ENCODE measurements around the gene RAB42.
"Not testable (repeated sequence)": the region's sequence is repeated elsewhere in the genome, so short reads cannot be mapped to it uniquely, and the experiment has no call there.

The RAB42 gene

DNA sequence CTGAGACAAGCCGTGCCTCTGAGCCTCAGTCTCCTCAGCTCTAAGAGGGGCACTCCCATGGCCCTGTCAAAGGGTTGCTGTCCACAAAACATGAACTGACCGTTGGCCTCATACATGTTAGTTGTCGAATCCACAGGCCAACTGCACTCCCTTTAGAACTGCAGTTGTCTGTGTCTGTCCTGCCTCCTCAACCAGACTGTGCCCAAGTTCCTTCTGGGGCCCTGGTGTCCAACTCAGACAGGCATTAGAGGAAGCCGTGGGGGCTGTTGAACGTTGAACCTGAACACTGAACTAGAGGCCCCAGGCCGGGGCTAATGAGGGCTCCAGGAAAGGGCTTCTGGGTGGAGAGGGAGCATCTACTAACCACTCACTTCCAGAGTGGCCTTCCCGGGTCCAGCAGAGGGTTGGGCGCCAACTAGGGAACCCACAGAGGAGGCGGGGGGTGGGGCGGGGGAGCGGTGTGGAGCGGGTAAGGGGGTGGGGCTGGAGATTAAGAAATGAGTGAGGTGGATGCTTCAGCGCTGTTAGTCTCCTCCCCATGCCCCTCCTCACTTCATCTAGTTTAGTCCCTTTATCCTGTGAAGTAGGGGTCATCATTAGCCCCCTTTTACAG lies at the start of gene RAB42:
Gene RAB42 (plus strand): TSS at position 558 of the 613 bp plus-strand sequence. CDS start 247 bp downstream, outside the sequence.
- no peak for DNase-seq (ENCODE audit: low spot score)
- Mint-ChIP-seq H3K27me3 (ENCODE audit: low read depth) (peaks cover 3% of the 10 kb centered on the region), H3K4me3 (peak within 1 kb of the TSS; percentile 81), H3K27ac (no peak within 1 kb of the TSS), H3K4me1 (ENCODE audit: low read depth) (peaks cover 3% of the 10 kb centered on the region), H3K36me3 (ENCODE audit: low read depth) (no peaks in the 10 kb centered on the region), H3K9me3 (no peaks in the 10 kb centered on the region)

DNA sequence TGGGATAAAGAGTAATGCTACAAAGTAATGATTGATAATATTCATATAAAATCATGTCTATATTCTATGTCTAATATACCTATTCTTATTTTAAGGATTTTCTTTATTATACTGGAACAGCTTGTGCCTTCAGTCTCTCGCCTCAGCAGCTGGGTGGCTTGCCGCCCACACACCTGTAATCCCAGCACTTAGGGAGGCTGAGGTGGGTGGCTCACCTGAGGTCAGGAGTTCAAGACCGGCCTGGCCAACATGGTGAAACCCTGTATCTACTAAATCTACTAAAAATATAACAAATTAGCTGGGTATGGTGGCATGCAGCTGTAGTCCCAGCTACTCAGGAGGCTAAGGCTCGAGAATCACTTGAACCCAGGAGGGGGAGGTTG lies 46.8 kb upstream of the RAB42 start:
- H3K27me3 Mint-ChIP-seq (ENCODE audit: low read depth), result no peaks in the 10 kb centered on the region
- no peaks in the 10 kb centered on the region for H3K4me1 Mint-ChIP-seq (ENCODE audit: low read depth)
- no peak overlapping the region for H3K27ac Mint-ChIP-seq

DNA sequence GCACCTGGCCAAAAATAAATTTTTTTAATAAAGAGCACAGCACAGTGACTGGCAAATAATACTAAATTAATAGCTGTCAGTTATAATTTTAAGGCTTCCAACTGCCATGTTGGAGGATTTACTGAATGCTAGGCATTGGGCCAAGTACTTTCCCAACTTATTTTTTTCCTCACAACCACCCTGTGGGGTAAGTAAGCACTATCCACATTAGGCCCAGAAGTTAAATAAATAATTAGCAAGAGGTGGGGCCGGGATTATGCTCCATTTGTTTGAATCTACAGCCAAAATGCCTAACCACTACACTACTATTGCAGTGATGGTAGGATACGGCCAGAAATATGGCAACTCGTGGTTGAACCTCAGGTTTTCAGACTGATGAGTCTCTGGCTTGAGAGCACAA lies 43.7 kb upstream of the RAB42 start:
- DNase-seq (ENCODE audit: low spot score), result no peak
- Mint-ChIP-seq H3K4me3 (no peak overlapping the region), H3K4me1 (ENCODE audit: low read depth) (peaks cover 6% of the 10 kb centered on the region), H3K9me3 (no peaks in the 10 kb centered on the region), H3K36me3 (ENCODE audit: low read depth) (peaks cover 1% of the 10 kb centered on the region), H3K27me3 (ENCODE audit: low read depth) (no peaks in the 10 kb centered on the region), H3K27ac (no peak overlapping the region)

More for the DNA sequence above, 46.8 kb upstream of the RAB42 start:
- H3K4me3 Mint-ChIP-seq, result no peak overlapping the region
- no peaks in the 10 kb centered on the region for H3K9me3 Mint-ChIP-seq
- no peaks in the 10 kb centered on the region for H3K36me3 Mint-ChIP-seq (ENCODE audit: low read depth)
- DNase-seq (ENCODE audit: low spot score), result no peak

DNA sequence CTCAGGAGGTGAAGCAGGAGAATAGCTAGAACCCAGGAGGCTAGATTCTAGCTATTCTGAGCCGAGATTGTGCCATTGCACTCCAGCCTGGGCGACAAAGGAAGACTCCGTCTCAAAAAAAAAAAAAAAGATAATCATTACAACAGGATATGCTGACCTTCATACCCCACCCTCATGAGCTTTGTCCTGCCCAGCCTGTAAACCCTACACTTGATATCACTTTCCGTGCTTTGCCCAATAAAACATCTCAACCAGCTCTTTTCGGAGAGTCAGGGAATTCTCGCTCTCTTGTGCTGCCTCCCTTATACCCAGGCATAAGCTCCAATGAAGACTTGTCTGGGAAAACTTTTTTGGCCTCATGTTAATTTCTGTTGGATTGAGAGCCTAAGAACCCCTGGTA lies 40.7 kb upstream of the RAB42 start:
- H3K27ac Mint-ChIP-seq, result no peak overlapping the region
- peaks cover 16% of the 10 kb centered on the region for H3K36me3 Mint-ChIP-seq (ENCODE audit: low read depth)
- DNase-seq (ENCODE audit: low spot score), result no peak
- H3K27me3 Mint-ChIP-seq (ENCODE audit: low read depth), result no peaks in the 10 kb centered on the region
- H3K9me3 Mint-ChIP-seq, result no peaks in the 10 kb centered on the region
- no peak overlapping the region for H3K4me3 Mint-ChIP-seq
- H3K4me1 Mint-ChIP-seq (ENCODE audit: low read depth), result peaks cover 18% of the 10 kb centered on the region

DNA sequence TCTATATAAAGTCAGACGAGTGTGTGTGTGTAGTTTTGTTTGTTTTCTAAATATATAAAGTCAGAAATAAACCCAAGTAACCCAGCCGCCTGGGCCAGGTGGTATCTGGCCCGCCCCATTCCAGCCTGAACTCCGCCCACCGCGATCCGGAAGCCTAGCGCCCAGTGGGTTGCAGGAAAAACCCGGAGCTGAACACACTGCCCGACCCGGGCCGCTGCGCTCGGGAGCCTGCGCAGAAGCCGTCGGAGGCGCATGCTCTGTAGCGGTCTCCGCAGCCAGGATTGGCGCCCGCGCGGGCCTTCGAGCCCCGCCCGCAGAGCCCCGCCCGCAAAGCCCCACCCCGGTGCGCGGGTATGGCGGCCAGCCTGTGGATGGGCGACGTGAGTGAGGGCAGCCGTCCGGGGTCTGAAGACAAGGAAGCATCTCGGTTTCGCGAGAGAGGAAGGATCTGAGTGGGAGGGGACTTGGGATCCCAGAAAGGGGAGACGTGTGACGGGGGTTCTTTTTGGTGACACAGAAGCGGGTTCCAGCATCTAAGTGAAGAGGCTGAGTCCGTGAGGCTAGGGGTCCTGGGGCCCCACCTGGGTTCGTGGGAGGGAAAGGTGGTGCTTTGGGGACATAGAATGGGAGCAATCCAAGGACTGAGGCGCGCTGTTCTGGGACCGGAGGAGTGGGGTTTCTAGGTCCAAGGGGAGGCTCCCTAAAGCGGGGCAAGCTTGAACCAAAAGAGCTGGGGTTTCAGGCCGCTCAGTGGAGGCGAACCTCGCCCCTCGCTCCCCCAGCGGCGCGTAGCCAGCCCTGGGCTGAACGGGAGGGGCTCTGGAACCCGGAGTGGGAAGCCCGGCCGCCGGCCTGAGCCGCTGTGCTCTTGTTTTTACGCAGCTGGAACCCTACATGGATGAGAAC lies 39.1 kb upstream of the RAB42 start, which contains the start of gene TRNAU1AP:
Gene TRNAU1AP (plus strand): TSS at position 328 of the 906 bp plus-strand sequence. CDS start 26 bp downstream, at position 354.
- H3K9me3 Mint-ChIP-seq, result no peaks in the 10 kb centered on the region
- H3K27ac Mint-ChIP-seq, result peak within 1 kb of the TSS; percentile 97
- peak within 1 kb of the TSS; percentile 95 for H3K4me3 Mint-ChIP-seq
- peaks cover 24% of the 10 kb centered on the region for H3K36me3 Mint-ChIP-seq (ENCODE audit: low read depth)
- peak; percentile 99 for DNase-seq (ENCODE audit: low spot score)
- H3K4me1 Mint-ChIP-seq (ENCODE audit: low read depth), result peaks cover 18% of the 10 kb centered on the region
- no peaks in the 10 kb centered on the region for H3K27me3 Mint-ChIP-seq (ENCODE audit: low read depth)

- Mint-ChIP-seq H3K4me3 (no peak overlapping the region), H3K27ac (no peak overlapping the region), H3K9me3 (no peaks in the 10 kb centered on the region), H3K36me3 (ENCODE audit: low read depth) (peaks cover 52% of the 10 kb centered on the region), H3K27me3 (ENCODE audit: low read depth) (no peaks in the 10 kb centered on the region), H3K4me1 (ENCODE audit: low read depth) (no peaks in the 10 kb centered on the region)
- DNase-seq (ENCODE audit: low spot score), result no peak
Observed at GRCh38 chr1:28560886-28561285, 31.2 kb upstream of the RAB42 start.

DNA sequence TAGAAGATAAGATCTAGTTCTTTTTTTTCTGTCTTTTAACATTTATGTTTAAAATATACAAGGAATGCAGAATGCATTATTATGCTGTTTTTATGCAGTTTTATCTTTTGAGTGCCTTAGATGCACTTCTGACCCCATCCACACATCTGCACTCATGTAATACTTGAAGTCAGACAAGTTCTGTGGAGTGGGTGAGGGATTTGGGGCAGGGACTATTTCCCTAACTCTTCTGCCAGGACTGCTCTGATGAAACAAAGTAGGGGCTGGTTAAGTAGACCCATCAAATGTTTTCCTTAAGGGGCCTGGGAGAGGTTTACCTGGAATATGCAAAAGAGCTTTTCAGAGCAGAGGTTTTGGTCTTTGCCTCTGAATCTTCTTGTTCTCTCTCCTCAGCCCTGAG lies 27.8 kb upstream of the RAB42 start:
- H3K4me3 Mint-ChIP-seq, result no peak overlapping the region
- no peaks in the 10 kb centered on the region for H3K9me3 Mint-ChIP-seq
- peaks cover 59% of the 10 kb centered on the region for H3K36me3 Mint-ChIP-seq (ENCODE audit: low read depth)
- no peaks in the 10 kb centered on the region for H3K4me1 Mint-ChIP-seq (ENCODE audit: low read depth)
- H3K27ac Mint-ChIP-seq, result no peak overlapping the region
- DNase-seq (ENCODE audit: low spot score), result no peak
- no peaks in the 10 kb centered on the region for H3K27me3 Mint-ChIP-seq (ENCODE audit: low read depth)

GRCh38 chr1:28565040-28565439 lies 27.0 kb upstream of the RAB42 start:
- no peak for DNase-seq (ENCODE audit: low spot score)
- no peak overlapping the region for H3K27ac Mint-ChIP-seq
- H3K4me3 Mint-ChIP-seq, result no peak overlapping the region
- no peaks in the 10 kb centered on the region for H3K27me3 Mint-ChIP-seq (ENCODE audit: low read depth)
- no peaks in the 10 kb centered on the region for H3K4me1 Mint-ChIP-seq (ENCODE audit: low read depth)
- H3K36me3 Mint-ChIP-seq (ENCODE audit: low read depth), result peaks cover 54% of the 10 kb centered on the region
- H3K9me3 Mint-ChIP-seq, result no peaks in the 10 kb centered on the region

- H3K27me3 Mint-ChIP-seq (ENCODE audit: low read depth), result no peaks in the 10 kb centered on the region
- H3K36me3 Mint-ChIP-seq (ENCODE audit: low read depth), result peaks cover 51% of the 10 kb centered on the region
Observed at GRCh38 chr1:28565726-28566125, 26.3 kb upstream of the RAB42 start.

GRCh38 chr1:28566931-28567330 lies 25.1 kb upstream of the RAB42 start:
- no peak for DNase-seq (ENCODE audit: low spot score)
- Mint-ChIP-seq H3K9me3 (no peaks in the 10 kb centered on the region), H3K27me3 (ENCODE audit: low read depth) (no peaks in the 10 kb centered on the region), H3K4me1 (ENCODE audit: low read depth) (no peaks in the 10 kb centered on the region), H3K27ac (no peak overlapping the region), H3K4me3 (no peak overlapping the region), H3K36me3 (ENCODE audit: low read depth) (peaks cover 49% of the 10 kb centered on the region)

More at GRCh38 chr1:28565726-28566125, 26.3 kb upstream of the RAB42 start:
- no peak overlapping the region for H3K27ac Mint-ChIP-seq
- DNase-seq (ENCODE audit: low spot score), result no peak
- H3K4me1 Mint-ChIP-seq (ENCODE audit: low read depth), result no peaks in the 10 kb centered on the region
- no peaks in the 10 kb centered on the region for H3K9me3 Mint-ChIP-seq
- no peak overlapping the region for H3K4me3 Mint-ChIP-seq

GRCh38 chr1:28571911-28572310 lies 20.2 kb upstream of the RAB42 start:
- Mint-ChIP-seq H3K27me3 (ENCODE audit: low read depth) (no peaks in the 10 kb centered on the region), H3K4me1 (ENCODE audit: low read depth) (no peaks in the 10 kb centered on the region), H3K4me3 (no peak overlapping the region), H3K36me3 (ENCODE audit: low read depth) (peaks cover 39% of the 10 kb centered on the region), H3K9me3 (no peaks in the 10 kb centered on the region), H3K27ac (no peak overlapping the region)
- DNase-seq (ENCODE audit: low spot score), result no peak

DNA sequence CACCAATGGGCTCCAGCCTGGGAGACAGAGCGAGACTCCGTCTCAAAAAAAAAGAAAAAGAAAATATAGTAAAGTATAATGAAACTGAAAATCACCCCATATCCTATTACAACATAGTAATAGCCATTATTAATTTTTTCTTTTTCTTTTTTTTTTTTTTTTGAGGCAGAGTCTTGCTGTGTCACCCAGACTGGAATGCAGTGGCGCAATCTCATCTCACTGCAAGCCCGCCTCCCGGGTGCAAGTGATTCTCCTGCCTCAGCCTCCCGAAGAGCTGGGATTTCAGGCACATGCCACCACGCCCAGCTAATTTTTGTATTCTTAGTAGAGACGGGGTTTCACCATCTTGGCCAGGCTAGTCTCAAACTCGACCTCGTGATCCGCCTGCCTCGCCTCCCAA lies 19.2 kb upstream of the RAB42 start:
- not testable (repeated sequence) for H3K27ac Mint-ChIP-seq; H3K9me3 Mint-ChIP-seq; H3K27me3 Mint-ChIP-seq (ENCODE audit: low read depth); DNase-seq (ENCODE audit: low spot score); H3K4me1 Mint-ChIP-seq (ENCODE audit: low read depth); H3K4me3 Mint-ChIP-seq
- H3K36me3 Mint-ChIP-seq (ENCODE audit: low read depth), result peaks cover 40% of the 10 kb centered on the region

DNA sequence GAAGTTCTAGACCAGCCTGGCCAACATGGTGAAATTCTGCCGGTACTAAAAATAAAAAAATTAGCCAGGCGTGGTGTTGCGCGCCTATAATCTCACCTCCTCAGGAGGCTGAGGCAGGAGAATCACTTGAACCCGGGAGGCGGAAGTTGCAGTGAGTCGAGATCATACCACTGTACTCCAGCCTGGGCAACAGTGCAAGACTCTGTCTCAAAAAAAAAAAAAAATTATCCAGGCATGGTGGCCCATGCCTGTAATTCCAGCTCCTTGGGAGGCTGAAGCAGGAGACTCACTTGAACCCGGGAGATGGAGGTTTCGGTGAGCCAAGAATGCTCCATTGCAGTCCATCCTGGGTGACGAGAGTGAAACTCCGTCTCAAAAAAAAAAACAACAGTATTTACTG lies 18.5 kb upstream of the RAB42 start:
- peaks cover 42% of the 10 kb centered on the region for H3K36me3 Mint-ChIP-seq (ENCODE audit: low read depth)
- H3K27me3 Mint-ChIP-seq (ENCODE audit: low read depth), result no peaks in the 10 kb centered on the region
- no peaks in the 10 kb centered on the region for H3K9me3 Mint-ChIP-seq
- no peak for DNase-seq (ENCODE audit: low spot score)
- peaks cover 8% of the 10 kb centered on the region for H3K4me1 Mint-ChIP-seq (ENCODE audit: low read depth)
- no peak overlapping the region for H3K27ac Mint-ChIP-seq
- H3K4me3 Mint-ChIP-seq, result no peak overlapping the region

GRCh38 chr1:28577052-28577678 lies 14.9 kb upstream of the RAB42 start:
- Mint-ChIP-seq H3K27me3 (ENCODE audit: low read depth) (no peaks in the 10 kb centered on the region), H3K27ac (peak overlapping the region; percentile 69), H3K4me3 (no peak overlapping the region), H3K36me3 (ENCODE audit: low read depth) (peaks cover 53% of the 10 kb centered on the region), H3K9me3 (no peaks in the 10 kb centered on the region), H3K4me1 (ENCODE audit: low read depth) (peaks cover 26% of the 10 kb centered on the region)
- DNase-seq (ENCODE audit: low spot score), result no peak

All from T-helper 2 cell treated with Interferon-gamma antibody and Interleukin-4, amounts not matched to agents 5 μg/mL and 100 μg/mL, for 36 hours (primary cell).